ENCODE measurements around the gene AIRE. TPM values are rescaled to one million over a fixed set of nuclear protein-coding genes. Genes with fewer than 3 reads are reported as not detected.

AIRE gene
- total and polyA plus RNA-seq, 4 donors: 0.05 TPM; not detected in 3

DNA sequence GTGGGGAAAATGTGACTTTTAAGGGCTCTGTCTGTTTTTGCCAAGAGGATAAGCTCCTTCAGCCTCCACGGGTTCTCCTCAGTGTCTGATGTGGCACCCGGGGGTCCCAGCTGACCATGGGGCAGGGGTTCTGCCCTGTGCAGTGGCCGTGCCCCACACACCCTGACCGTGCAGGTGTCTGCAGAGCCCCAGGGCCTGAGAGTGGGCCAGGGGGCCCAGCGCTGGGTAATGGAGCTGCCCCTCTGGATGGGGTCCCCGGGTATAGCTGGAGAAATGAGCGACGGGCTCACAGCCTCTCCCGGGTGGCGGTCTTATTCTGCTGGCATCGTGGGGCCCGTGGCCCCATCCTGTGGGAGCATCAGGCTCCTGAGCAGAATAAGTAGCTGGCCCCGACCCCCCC, 11.2 kb downstream of the AIRE start:
- no peak for DNase-seq (ENCODE audit: low spot score)
- no peak overlapping the region for H3K4me3 ChIP-seq (ENCODE audit: low read depth in 1 of 3, low read length in 3 of 3)
- H3K4me1 ChIP-seq (ENCODE audit: control insufficient read depth in 4 of 4, insufficient read depth in 4 of 4, low read length in 3 of 4): peaks cover 7 to 29% (median 25%) of the 10 kb centered on the region in 4 donors
- no peaks in the 10 kb centered on the region for H3K36me3 ChIP-seq (ENCODE audit: control insufficient read depth in 4 of 4, insufficient read depth in 3 of 4, low read depth in 1 of 4, low read length in 3 of 4)
- H3K9me3 ChIP-seq (ENCODE audit: control insufficient read depth in 4 of 4, low read length in 3 of 4): no peaks in the 10 kb centered on the region
- no peak overlapping the region for H3K9ac ChIP-seq (ENCODE audit: low read depth in 1 of 2, low read length in 2 of 2)
- WGBS: 86% methylated on average over 13 of the region's 13 CpGs
- no peak for TF ChIP-seq EGR1 (IDR thresholded peaks at IDR 0.05; ENCODE audit: low read depth in 2 of 2)
- no peak for TF ChIP-seq ATF3 (IDR thresholded peaks at IDR 0.05)
- TF ChIP-seq NR2F2 (IDR thresholded peaks at IDR 0.05): no peak
- no peak for TF ChIP-seq RXRA (IDR thresholded peaks at IDR 0.05)
- no peak for TF ChIP-seq MAX (IDR thresholded peaks at IDR 0.05)
- TF ChIP-seq JUND (IDR thresholded peaks at IDR 0.05): no peak
- TF ChIP-seq, protein P1, sequence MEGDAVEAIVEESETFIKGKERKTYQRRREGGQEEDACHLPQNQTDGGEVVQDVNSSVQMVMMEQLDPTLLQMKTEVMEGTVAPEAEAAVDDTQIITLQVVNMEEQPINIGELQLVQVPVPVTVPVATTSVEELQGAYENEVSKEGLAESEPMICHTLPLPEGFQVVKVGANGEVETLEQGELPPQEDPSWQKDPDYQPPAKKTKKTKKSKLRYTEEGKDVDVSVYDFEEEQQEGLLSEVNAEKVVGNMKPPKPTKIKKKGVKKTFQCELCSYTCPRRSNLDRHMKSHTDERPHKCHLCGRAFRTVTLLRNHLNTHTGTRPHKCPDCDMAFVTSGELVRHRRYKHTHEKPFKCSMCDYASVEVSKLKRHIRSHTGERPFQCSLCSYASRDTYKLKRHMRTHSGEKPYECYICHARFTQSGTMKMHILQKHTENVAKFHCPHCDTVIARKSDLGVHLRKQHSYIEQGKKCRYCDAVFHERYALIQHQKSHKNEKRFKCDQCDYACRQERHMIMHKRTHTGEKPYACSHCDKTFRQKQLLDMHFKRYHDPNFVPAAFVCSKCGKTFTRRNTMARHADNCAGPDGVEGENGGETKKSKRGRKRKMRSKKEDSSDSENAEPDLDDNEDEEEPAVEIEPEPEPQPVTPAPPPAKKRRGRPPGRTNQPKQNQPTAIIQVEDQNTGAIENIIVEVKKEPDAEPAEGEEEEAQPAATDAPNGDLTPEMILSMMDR (IDR thresholded peaks at IDR 0.05; ENCODE audit: low read depth, low read length, missing input control): no peak
- TF ChIP-seq FOXA2 (IDR thresholded peaks at IDR 0.05): no peak
- TF ChIP-seq, protein P2, sequence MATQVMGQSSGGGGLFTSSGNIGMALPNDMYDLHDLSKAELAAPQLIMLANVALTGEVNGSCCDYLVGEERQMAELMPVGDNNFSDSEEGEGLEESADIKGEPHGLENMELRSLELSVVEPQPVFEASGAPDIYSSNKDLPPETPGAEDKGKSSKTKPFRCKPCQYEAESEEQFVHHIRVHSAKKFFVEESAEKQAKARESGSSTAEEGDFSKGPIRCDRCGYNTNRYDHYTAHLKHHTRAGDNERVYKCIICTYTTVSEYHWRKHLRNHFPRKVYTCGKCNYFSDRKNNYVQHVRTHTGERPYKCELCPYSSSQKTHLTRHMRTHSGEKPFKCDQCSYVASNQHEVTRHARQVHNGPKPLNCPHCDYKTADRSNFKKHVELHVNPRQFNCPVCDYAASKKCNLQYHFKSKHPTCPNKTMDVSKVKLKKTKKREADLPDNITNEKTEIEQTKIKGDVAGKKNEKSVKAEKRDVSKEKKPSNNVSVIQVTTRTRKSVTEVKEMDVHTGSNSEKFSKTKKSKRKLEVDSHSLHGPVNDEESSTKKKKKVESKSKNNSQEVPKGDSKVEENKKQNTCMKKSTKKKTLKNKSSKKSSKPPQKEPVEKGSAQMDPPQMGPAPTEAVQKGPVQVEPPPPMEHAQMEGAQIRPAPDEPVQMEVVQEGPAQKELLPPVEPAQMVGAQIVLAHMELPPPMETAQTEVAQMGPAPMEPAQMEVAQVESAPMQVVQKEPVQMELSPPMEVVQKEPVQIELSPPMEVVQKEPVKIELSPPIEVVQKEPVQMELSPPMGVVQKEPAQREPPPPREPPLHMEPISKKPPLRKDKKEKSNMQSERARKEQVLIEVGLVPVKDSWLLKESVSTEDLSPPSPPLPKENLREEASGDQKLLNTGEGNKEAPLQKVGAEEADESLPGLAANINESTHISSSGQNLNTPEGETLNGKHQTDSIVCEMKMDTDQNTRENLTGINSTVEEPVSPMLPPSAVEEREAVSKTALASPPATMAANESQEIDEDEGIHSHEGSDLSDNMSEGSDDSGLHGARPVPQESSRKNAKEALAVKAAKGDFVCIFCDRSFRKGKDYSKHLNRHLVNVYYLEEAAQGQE (IDR thresholded peaks at IDR 0.05): no peak
- TF ChIP-seq TAF1 (conservative IDR thresholded peaks at IDR 0.05): no peak
- TF ChIP-seq HNF4A (conservative IDR thresholded peaks at IDR 0.05): no peak
- no peak for TF ChIP-seq GABPA (IDR thresholded peaks at IDR 0.05 in 1 of 2, conservative IDR thresholded peaks at IDR 0.05 in 1 of 2)
- TF ChIP-seq RAD21 (IDR thresholded peaks at IDR 0.05): no peak
- no peak for TF ChIP-seq FOXA1 (IDR thresholded peaks at IDR 0.05)
- no peak for TF ChIP-seq YY1 (IDR thresholded peaks at IDR 0.05)
- TF ChIP-seq SP1 (IDR thresholded peaks at IDR 0.05): no peak
- TF ChIP-seq HNF4G (IDR thresholded peaks at IDR 0.05): no peak
- no peaks in the 10 kb centered on the region for H3K27me3 ChIP-seq (ENCODE audit: control insufficient read depth in 4 of 4, insufficient read depth in 4 of 4, low read length in 3 of 4)
- no peak overlapping the region for H3K27ac ChIP-seq (ENCODE audit: low read depth in 1 of 2, low read length in 2 of 2)

DNA sequence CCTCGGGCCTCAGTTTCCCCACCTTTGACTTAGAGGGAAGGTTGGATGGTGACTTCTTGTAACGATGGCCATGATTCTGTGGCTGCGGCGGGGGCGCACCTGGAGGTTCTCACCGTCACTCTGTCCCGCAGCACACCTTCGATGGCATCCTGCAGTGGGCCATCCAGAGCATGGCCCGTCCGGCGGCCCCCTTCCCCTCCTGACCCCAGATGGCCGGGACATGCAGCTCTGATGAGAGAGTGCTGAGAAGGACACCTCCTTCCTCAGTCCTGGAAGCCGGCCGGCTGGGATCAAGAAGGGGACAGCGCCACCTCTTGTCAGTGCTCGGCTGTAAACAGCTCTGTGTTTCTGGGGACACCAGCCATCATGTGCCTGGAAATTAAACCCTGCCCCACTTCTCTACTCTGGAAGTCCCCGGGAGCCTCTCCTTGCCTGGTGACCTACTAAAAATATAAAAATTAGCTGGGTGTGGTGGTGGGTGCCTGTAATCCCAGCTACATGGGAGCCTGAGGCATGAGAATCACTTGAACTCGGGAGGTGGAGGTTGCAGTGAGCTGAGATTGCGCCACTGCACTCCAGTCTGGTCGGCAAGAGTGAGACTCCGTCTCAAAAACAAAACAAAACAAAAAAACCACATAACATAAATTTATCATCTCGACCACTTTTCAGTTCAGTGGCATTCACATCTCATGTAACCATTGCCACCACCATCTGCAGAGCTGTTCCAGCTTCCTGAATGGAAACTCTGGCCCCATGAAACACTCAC, 12.0 kb downstream of the AIRE start:
- 24% methylated on average over 22 of the region's 22 CpGs for WGBS
- peak; percentile 79 for DNase-seq (ENCODE audit: low spot score)
- peak in 1 of 2 donors; percentile 19 for TF ChIP-seq HNF4A (conservative IDR thresholded peaks at IDR 0.05)
- TF ChIP-seq SP1 (IDR thresholded peaks at IDR 0.05): peak; percentile 41
- TF ChIP-seq RXRA (IDR thresholded peaks at IDR 0.05): peak; percentile 39 to 60
- TF ChIP-seq RAD21 (IDR thresholded peaks at IDR 0.05): peak; percentile 91 to 93
- TF ChIP-seq ATF3 (IDR thresholded peaks at IDR 0.05): no peak
- TF ChIP-seq, protein P1 (IDR thresholded peaks at IDR 0.05; ENCODE audit: low read depth, low read length, missing input control): peak; percentile 84
- no peak for TF ChIP-seq FOXA1 (IDR thresholded peaks at IDR 0.05)
- Histone ChIP-seq H3K9ac (ENCODE audit: low read depth in 1 of 2, low read length in 2 of 2) (no peak overlapping the region), H3K36me3 (ENCODE audit: control insufficient read depth in 4 of 4, insufficient read depth in 3 of 4, low read depth in 1 of 4, low read length in 3 of 4) (no peaks in the 10 kb centered on the region), H3K27me3 (ENCODE audit: control insufficient read depth in 4 of 4, insufficient read depth in 4 of 4, low read length in 3 of 4) (no peaks in the 10 kb centered on the region), H3K9me3 (ENCODE audit: control insufficient read depth in 4 of 4, low read length in 3 of 4) (no peaks in the 10 kb centered on the region), H3K4me1 (ENCODE audit: control insufficient read depth in 4 of 4, insufficient read depth in 4 of 4, low read length in 3 of 4) (peaks cover 12 to 37% (median 33%) of the 10 kb centered on the region in 4 donors), H3K4me3 (ENCODE audit: low read depth in 1 of 3, low read length in 3 of 3) (no peak overlapping the region), H3K27ac (ENCODE audit: low read depth in 1 of 2, low read length in 2 of 2) (peak overlapping the region in 1 of 2 donors; percentile 34)
